Measurements from ENCODE around the gene NMNAT2. TPM values are rescaled to one million over a fixed set of nuclear protein-coding genes. Genes with fewer than 3 reads are reported as not detected.

The NMNAT2 gene
- total and polyA plus RNA-seq, 2 of the 8 experiments (the other 6 are each of a cell fraction or from before 2014, with no cell fraction given), result 6.5 to 20.9 TPM

- no peak overlapping the region for H2AK5ac ChIP-seq (ENCODE audit: low read depth, low read length)
- H2BK120ac ChIP-seq (replicated peaks; ENCODE audit: low read depth, low read length), result no peak overlapping the region
- H3K27ac ChIP-seq (ENCODE audit: low read depth, low read length), result no peak overlapping the region
- no peaks in the 10 kb centered on the region for H3K23me2 ChIP-seq (ENCODE audit: low read depth, low read length)
- H3K23ac ChIP-seq (ENCODE audit: insufficient read length), result no peak overlapping the region
- no peak overlapping the region for H3K14ac ChIP-seq (ENCODE audit: insufficient read length)
- no peaks in the 10 kb centered on the region for H3K79me1 ChIP-seq (ENCODE audit: low read depth, low read length)
- no peak for DNase-seq (ENCODE audit: low read depth in 1 of 2, low spot score in 2 of 2)
- H4K5ac ChIP-seq (ENCODE audit: insufficient read length, low read depth, low read length), result no peak overlapping the region
- H3K18ac ChIP-seq (ENCODE audit: extremely low read depth, low read length), result no peak overlapping the region
- CTCF ChIA-PET (ENCODE audit: partially characterized antibody), result interaction anchor here (1.1 to 2.3 kb wide), 5 partner anchors 12 to 346 kb away, joined by 3 to 9 read pairs (median 3); no protein-coding TSS in a partner anchor
- POLR2A ChIA-PET (ENCODE audit: partially characterized antibody), result interaction anchor here (1.0 to 1.2 kb wide), 5 partner anchors 9 to 77 kb away, joined by 3 to 5 read pairs (median 3); no protein-coding TSS in a partner anchor
- no peak overlapping the region for H3K4me3 ChIP-seq (ENCODE audit: extremely low read depth in 1 of 4, insufficient read depth in 2 of 4, low read depth in 3 of 4, low read length in 4 of 4)
- no peak overlapping the region for H4K91ac ChIP-seq (replicated peaks; ENCODE audit: insufficient read length, low read length)
- no peak for TF ChIP-seq E2F6 (IDR thresholded peaks at IDR 0.05)
- no peak for TF ChIP-seq EP300 (IDR thresholded peaks at IDR 0.05; ENCODE audit: borderline replicate concordance in 1 of 2, low read depth in 2 of 2, low read length in 2 of 2)
- TF ChIP-seq JUN (IDR thresholded peaks at IDR 0.05; ENCODE audit: low read depth, low read length), result no peak
- no peak for TF ChIP-seq GABPA (IDR thresholded peaks at IDR 0.05; ENCODE audit: borderline replicate concordance, insufficient read depth, low read length)
- TF ChIP-seq TEAD4 (IDR thresholded peaks at IDR 0.05; ENCODE audit: low read depth, low read length), result no peak
- TF ChIP-seq TCF12 (IDR thresholded peaks at IDR 0.05; ENCODE audit: low read depth, low read length), result no peak
- TF ChIP-seq, protein P1, sequence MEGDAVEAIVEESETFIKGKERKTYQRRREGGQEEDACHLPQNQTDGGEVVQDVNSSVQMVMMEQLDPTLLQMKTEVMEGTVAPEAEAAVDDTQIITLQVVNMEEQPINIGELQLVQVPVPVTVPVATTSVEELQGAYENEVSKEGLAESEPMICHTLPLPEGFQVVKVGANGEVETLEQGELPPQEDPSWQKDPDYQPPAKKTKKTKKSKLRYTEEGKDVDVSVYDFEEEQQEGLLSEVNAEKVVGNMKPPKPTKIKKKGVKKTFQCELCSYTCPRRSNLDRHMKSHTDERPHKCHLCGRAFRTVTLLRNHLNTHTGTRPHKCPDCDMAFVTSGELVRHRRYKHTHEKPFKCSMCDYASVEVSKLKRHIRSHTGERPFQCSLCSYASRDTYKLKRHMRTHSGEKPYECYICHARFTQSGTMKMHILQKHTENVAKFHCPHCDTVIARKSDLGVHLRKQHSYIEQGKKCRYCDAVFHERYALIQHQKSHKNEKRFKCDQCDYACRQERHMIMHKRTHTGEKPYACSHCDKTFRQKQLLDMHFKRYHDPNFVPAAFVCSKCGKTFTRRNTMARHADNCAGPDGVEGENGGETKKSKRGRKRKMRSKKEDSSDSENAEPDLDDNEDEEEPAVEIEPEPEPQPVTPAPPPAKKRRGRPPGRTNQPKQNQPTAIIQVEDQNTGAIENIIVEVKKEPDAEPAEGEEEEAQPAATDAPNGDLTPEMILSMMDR (IDR thresholded peaks at IDR 0.05; ENCODE audit: control extremely low read depth in 1 of 3, insufficient read depth in 1 of 3, low read depth in 1 of 3, low read length in 3 of 3), result no peak
- TF ChIP-seq RFX5 (IDR thresholded peaks at IDR 0.05; ENCODE audit: borderline replicate concordance, low read depth, low read length), result no peak
- no peaks in the 10 kb centered on the region for H4K20me1 ChIP-seq (replicated peaks in 1 of 2; ENCODE audit: control insufficient read depth in 1 of 2, insufficient read depth in 2 of 2, low read length in 2 of 2)
- no peak overlapping the region for H2BK5ac ChIP-seq (ENCODE audit: low read depth, low read length)
- no peak overlapping the region for H2BK12ac ChIP-seq (ENCODE audit: low read depth, low read length)
- FAIRE-seq, result no peak
- 84% methylated on average over 4 of the region's 4 CpGs; no CpG with 5 or more reads in 1 of the 2 experiments for WGBS, 2 experiments (ENCODE audit: extremely low coverage in 1 of 2, insufficient coverage in 1 of 2, insufficient read length in 1 of 2, insufficient replicate concordance in 2 of 2, low coverage in 1 of 2, low lambda C conversion rate in 2 of 2, missing lambda C conversion rate in 1 of 2)
- no peak overlapping the region for H3K4ac ChIP-seq (replicated peaks; ENCODE audit: insufficient read length, low read depth, low read length)
- no peak overlapping the region for H2BK20ac ChIP-seq (ENCODE audit: low read length)
- H3K27me3 ChIP-seq (replicated peaks in 1 of 4; ENCODE audit: control insufficient read depth in 3 of 4, extremely low read depth in 1 of 4, insufficient read depth in 3 of 4, low read length in 3 of 4), result no peaks in the 10 kb centered on the region
- no peak overlapping the region for H3K4me2 ChIP-seq (ENCODE audit: insufficient read depth in 1 of 2, low read depth in 2 of 2, low read length in 2 of 2)
- H3K36me3 ChIP-seq (ENCODE audit: control insufficient read depth in 2 of 4, insufficient read depth in 4 of 4, low read length in 3 of 4), result no peaks in the 10 kb centered on the region
- H3K9ac ChIP-seq (replicated peaks in 1 of 4; ENCODE audit: extremely low read depth in 1 of 4, low read depth in 3 of 4, low read length in 3 of 4), result no peak overlapping the region
- H2AFZ ChIP-seq (ENCODE audit: low read length), result no peak overlapping the region
- no peak overlapping the region for H2BK15ac ChIP-seq (ENCODE audit: low read length)
- no peaks in the 10 kb centered on the region for H3K79me2 ChIP-seq (ENCODE audit: control insufficient read depth in 1 of 2, insufficient read depth in 2 of 2, low read length in 2 of 2)
- H4K8ac ChIP-seq (ENCODE audit: extremely low read depth, insufficient read depth, low read length), result no peak overlapping the region
- no peaks in the 10 kb centered on the region for H3K4me1 ChIP-seq (replicated peaks in 1 of 4; ENCODE audit: control insufficient read depth in 3 of 4, insufficient read depth in 4 of 4, low read length in 3 of 4)
- no peaks in the 10 kb centered on the region for H3K9me3 ChIP-seq (ENCODE audit: insufficient read depth in 2 of 2, low read depth in 1 of 2, low read length in 1 of 2)
- H3K56ac ChIP-seq (replicated peaks; ENCODE audit: insufficient read length, low read depth, low read length), result no peak overlapping the region
Observed at GRCh38 chr1:183339556-183340167, 78.5 kb downstream of the NMNAT2 start.
